ENCODE measurements around the gene ZNF202. TPM values are rescaled to one million over a fixed set of nuclear protein-coding genes. Genes with fewer than 3 reads are reported as not detected.
"Not testable (repeated sequence)": the region's sequence is repeated elsewhere in the genome, so short reads cannot be mapped to it uniquely, and the experiment has no call there.

ZNF202 gene
- total RNA-seq, 1 donor from 2014 or later = 11.3 TPM

- peaks cover 2% of the 10 kb centered on the region for H3K9me3 Mint-ChIP-seq (ENCODE audit: unreplicated experiment)
- Histone ChIP-seq H3K4me2 (ENCODE audit: low read length) (no peak overlapping the region), H3K36me3 (ENCODE audit: insufficient read depth, low read length) (no peaks in the 10 kb centered on the region), H3K27ac (ENCODE audit: low read depth, low read length) (no peak overlapping the region), H3K9me3 (ENCODE audit: insufficient read depth, low read depth, low read length) (no peaks in the 10 kb centered on the region), H3K79me2 (ENCODE audit: insufficient read depth, low read length) (no peaks in the 10 kb centered on the region), H4K20me1 (ENCODE audit: insufficient read depth, low read length) (no peaks in the 10 kb centered on the region), H2AFZ (ENCODE audit: low read depth, low read length) (no peak overlapping the region), H3K27me3 (ENCODE audit: insufficient read depth, low read length) (no peaks in the 10 kb centered on the region), H3K4me1 (ENCODE audit: insufficient read depth, low read length) (no peaks in the 10 kb centered on the region), H3K9ac (ENCODE audit: low read length) (no peak overlapping the region), H3K4me3 (ENCODE audit: insufficient read depth, low read depth, low read length) (no peak overlapping the region)
- H3K4me3 Mint-ChIP-seq (ENCODE audit: unreplicated experiment) = no peak overlapping the region
- peaks cover 2% of the 10 kb centered on the region for H3K27me3 Mint-ChIP-seq (ENCODE audit: low read depth, unreplicated experiment)
- no peaks in the 10 kb centered on the region for H3K4me1 Mint-ChIP-seq (ENCODE audit: low read depth, unreplicated experiment)
- H3K36me3 Mint-ChIP-seq (ENCODE audit: low read depth, unreplicated experiment) = no peaks in the 10 kb centered on the region
- FAIRE-seq (no peak), DNase-seq (ENCODE audit: low read depth) (no peak)
- TF ChIP-seq EZH2 (IDR thresholded peaks at IDR 0.05; ENCODE audit: insufficient read depth, low read length) = no peak
- no peak for TF ChIP-seq CTCF (IDR thresholded peaks at IDR 0.05; ENCODE audit: insufficient read depth, low read depth, low read length)
- no peak overlapping the region for H3K27ac Mint-ChIP-seq (ENCODE audit: unreplicated experiment)
Observed at GRCh38 chr11:123753110-123753509, 11.7 kb upstream of the ZNF202 start.

GRCh38 chr11:123751781-123752180 is 10.3 kb upstream of the ZNF202 start:
- no peak for FAIRE-seq
- Histone ChIP-seq H3K4me1 (ENCODE audit: insufficient read depth, low read length) (no peaks in the 10 kb centered on the region), H3K36me3 (ENCODE audit: insufficient read depth, low read length) (no peaks in the 10 kb centered on the region), H3K27me3 (ENCODE audit: insufficient read depth, low read length) (no peaks in the 10 kb centered on the region), H3K27ac (ENCODE audit: low read depth, low read length) (no peak overlapping the region), H3K79me2 (ENCODE audit: insufficient read depth, low read length) (no peaks in the 10 kb centered on the region), H2AFZ (ENCODE audit: low read depth, low read length) (no peak overlapping the region), H4K20me1 (ENCODE audit: insufficient read depth, low read length) (no peaks in the 10 kb centered on the region), H3K9ac (ENCODE audit: low read length) (no peak overlapping the region), H3K4me3 (ENCODE audit: insufficient read depth, low read depth, low read length) (no peak overlapping the region), H3K4me2 (ENCODE audit: low read length) (no peak overlapping the region), H3K9me3 (ENCODE audit: insufficient read depth, low read depth, low read length) (no peaks in the 10 kb centered on the region)
- Mint-ChIP-seq H3K27ac (ENCODE audit: unreplicated experiment) (no peak overlapping the region), H3K27me3 (ENCODE audit: low read depth, unreplicated experiment) (peaks cover 2% of the 10 kb centered on the region), H3K36me3 (ENCODE audit: low read depth, unreplicated experiment) (no peaks in the 10 kb centered on the region), H3K4me1 (ENCODE audit: low read depth, unreplicated experiment) (no peaks in the 10 kb centered on the region), H3K9me3 (ENCODE audit: unreplicated experiment) (peaks cover 2% of the 10 kb centered on the region), H3K4me3 (ENCODE audit: unreplicated experiment) (no peak overlapping the region)
- TF ChIP-seq CTCF (IDR thresholded peaks at IDR 0.05; ENCODE audit: insufficient read depth, low read depth, low read length) (no peak), EZH2 (IDR thresholded peaks at IDR 0.05; ENCODE audit: insufficient read depth, low read length) (no peak)
- no peak for DNase-seq (ENCODE audit: low read depth)

GRCh38 chr11:123748349-123748748 is 6.9 kb upstream of the ZNF202 start:
- H3K27me3 Mint-ChIP-seq (ENCODE audit: low read depth, unreplicated experiment); H3K36me3 Mint-ChIP-seq (ENCODE audit: low read depth, unreplicated experiment); H3K27me3 ChIP-seq (ENCODE audit: insufficient read depth, low read length); H3K79me2 ChIP-seq (ENCODE audit: insufficient read depth, low read length); DNase-seq (ENCODE audit: low read depth); H3K4me1 Mint-ChIP-seq (ENCODE audit: low read depth, unreplicated experiment); H3K4me3 ChIP-seq (ENCODE audit: insufficient read depth, low read depth, low read length); H3K9ac ChIP-seq (ENCODE audit: low read length); H4K20me1 ChIP-seq (ENCODE audit: insufficient read depth, low read length); H3K9me3 ChIP-seq (ENCODE audit: insufficient read depth, low read depth, low read length); H3K4me3 Mint-ChIP-seq (ENCODE audit: unreplicated experiment); H3K27ac Mint-ChIP-seq (ENCODE audit: unreplicated experiment); FAIRE-seq; H3K4me2 ChIP-seq (ENCODE audit: low read length); H2AFZ ChIP-seq (ENCODE audit: low read depth, low read length); H3K9me3 Mint-ChIP-seq (ENCODE audit: unreplicated experiment); H3K27ac ChIP-seq (ENCODE audit: low read depth, low read length); H3K4me1 ChIP-seq (ENCODE audit: insufficient read depth, low read length); H3K36me3 ChIP-seq (ENCODE audit: insufficient read depth, low read length): not testable (repeated sequence)
